PFSK-1 (cell line): ENCODE measurements around the gene XDH.
A peak's percentile ranks its signal among the peaks of the same experiment; 100 is the strongest.

ENCODE experiments used
- FOXP2 ChIP-seq: optimal IDR thresholded peaks from 2 replicates; pipeline ENCODE3; 2011; ENCODE audit warnings: borderline replicate concordance, control low read depth, inconsistent platforms; ENCODE audit not compliant: insufficient read depth; ENCODE audit errors: extremely low read length, extremely low read depth
- POLR2AphosphoS5 ChIP-seq: IDR thresholded peaks from 2 replicates; pipeline ENCODE4 v1.6.1; 2012; ENCODE audit warnings: low read depth, mild to moderate bottlenecking, control low read depth, low read length, moderate library complexity
- REST ChIP-seq, 2 experiments: IDR thresholded peaks; 2 replicates each; pipeline versions ENCODE4 v1.6.1 to v1.8.0; 2011 to 2012; ENCODE audit warnings: low read depth in 2 of 2, low read length in 2 of 2, control low read depth in 1 of 2, inconsistent platforms in 1 of 2, mild to moderate bottlenecking in 1 of 2, moderate library complexity in 1 of 2; ENCODE audit not compliant: insufficient read depth in 1 of 2
- SIN3A ChIP-seq: IDR thresholded peaks from 2 replicates; pipeline ENCODE4 v1.6.1; 2012; ENCODE audit warnings: mild to moderate bottlenecking, low read length, moderate library complexity, borderline replicate concordance; ENCODE audit not compliant: insufficient read depth
- TAF1 ChIP-seq: IDR thresholded peaks from 2 replicates; pipeline ENCODE4 v1.6.1; 2012; ENCODE audit warnings: low read length, control low read depth, borderline replicate concordance; ENCODE audit not compliant: insufficient read depth

The XDH gene

GRCh38 chr2:31296641-31297287 lies 117.8 kb downstream of the XDH start:
- no peak for TF ChIP-seq SIN3A

- TF ChIP-seq TAF1 (no peak), FOXP2 (no peak), SIN3A (no peak), POLR2AphosphoS5 (no peak), REST (IDR thresholded peaks at IDR 0.05; ENCODE audit: insufficient read depth in 1 of 2, low read depth in 2 of 2, low read length in 2 of 2) (no peak)
Measured at GRCh38 chr2:31294196-31294595, 120.3 kb downstream of the XDH start.

- TF ChIP-seq SIN3A (no peak), REST (IDR thresholded peaks at IDR 0.05; ENCODE audit: insufficient read depth in 1 of 2, low read depth in 2 of 2, low read length in 2 of 2) (0 out of 4 replicates have a peak, but pooled peaks of 1 of the 2 experiments have one; percentile 33), POLR2AphosphoS5 (no peak), FOXP2 (no peak), TAF1 (no peak)
Measured at GRCh38 chr2:31287654-31288053, 126.9 kb downstream of the XDH start.

- TF ChIP-seq POLR2AphosphoS5 (no peak), TAF1 (no peak), FOXP2 (no peak), REST (IDR thresholded peaks at IDR 0.05; ENCODE audit: insufficient read depth in 1 of 2, low read depth in 2 of 2, low read length in 2 of 2) (no peak), SIN3A (no peak)
Measured at GRCh38 chr2:31286961-31287550, 127.5 kb downstream of the XDH start.

GRCh38 chr2:31286230-31286629 lies 128.3 kb downstream of the XDH start:
- no peak for TF ChIP-seq TAF1
- TF ChIP-seq REST (IDR thresholded peaks at IDR 0.05; ENCODE audit: insufficient read depth in 1 of 2, low read depth in 2 of 2, low read length in 2 of 2): no peak
- TF ChIP-seq SIN3A: no peak
- no peak for TF ChIP-seq POLR2AphosphoS5
- no peak for TF ChIP-seq FOXP2
